HEK293 (cell line): ENCODE results near the gene P4HA1.
A peak's percentile ranks its signal among the peaks of the same experiment; 100 is the strongest.

Source experiments
- BCL6B ChIP-seq: fragments of 450-650 bp; formaldehyde crosslinking; IDR thresholded peaks from 2 replicates; pipeline ENCODE4 v1.5.1; 2017; ENCODE audit warnings: missing biosample characterization, missing genetic modification characterization
- GLIS2 ChIP-seq: fragments of 450-650 bp; formaldehyde crosslinking; IDR thresholded peaks from 2 replicates; pipeline ENCODE4 v1.5.1; 2016; ENCODE audit warnings: missing biosample characterization, missing genetic modification characterization
- IKZF3 ChIP-seq: fragments of 450-650 bp; IDR thresholded peaks from 2 replicates; pipeline ENCODE4 v1.5.0; 2018; ENCODE audit warnings: missing biosample characterization, mild to moderate bottlenecking, missing genetic modification characterization, moderate library complexity
- KLF16 ChIP-seq: fragments of 450-650 bp; formaldehyde crosslinking; IDR thresholded peaks from 2 replicates; pipeline ENCODE4 v1.5.1; 2017; ENCODE audit warnings: missing biosample characterization, missing genetic modification characterization
- KLF9 ChIP-seq: fragments of 450-650 bp; formaldehyde crosslinking; IDR thresholded peaks from 2 replicates; pipeline ENCODE4 v1.5.1; 2016; ENCODE audit warnings: missing biosample characterization, missing genetic modification characterization, low read depth
- MYNN ChIP-seq: fragments of 450-650 bp; formaldehyde crosslinking; IDR thresholded peaks from 2 replicates; pipeline ENCODE4 v1.5.1; 2016; ENCODE audit warnings: missing biosample characterization, missing genetic modification characterization, borderline replicate concordance
- PRDM1 ChIP-seq: fragments of 450-650 bp; formaldehyde crosslinking; IDR thresholded peaks from 2 replicates; pipeline ENCODE4; 2016; ENCODE audit warnings: missing biosample characterization, missing genetic modification characterization
- PRDM10 ChIP-seq: fragments of 450-650 bp; formaldehyde crosslinking; IDR thresholded peaks from 2 replicates; pipeline ENCODE4 v1.5.1; 2016; ENCODE audit warnings: missing biosample characterization, missing genetic modification characterization
- REPIN1 ChIP-seq: fragments of 450-650 bp; formaldehyde crosslinking; IDR thresholded peaks from 2 replicates; pipeline ENCODE4 v1.5.1; 2017; ENCODE audit warnings: missing biosample characterization, missing genetic modification characterization, low read depth
- SETDB1 ChIP-seq: IDR thresholded peaks from one replicate; pipeline ENCODE4 v1.6.1; 2017; ENCODE audit warnings: mild to moderate bottlenecking, low read length, moderate library complexity, mixed read lengths; ENCODE audit not compliant: insufficient read length
- SP3 ChIP-seq: fragments of 450-650 bp; formaldehyde crosslinking; IDR thresholded peaks from 2 replicates; pipeline ENCODE4 v1.5.1; 2016; ENCODE audit warnings: missing biosample characterization, missing genetic modification characterization
- TRIM28 ChIP-seq: IDR thresholded peaks from 2 replicates; pipeline ENCODE4 v1.6.1; 2011; ENCODE audit warnings: low read length, control low read depth, borderline replicate concordance
- ZBTB17 ChIP-seq: fragments of 450-650 bp; formaldehyde crosslinking; IDR thresholded peaks from 2 replicates; pipeline ENCODE4 v1.5.1; 2016; ENCODE audit warnings: missing biosample characterization, missing genetic modification characterization
- ZEB2 ChIP-seq: fragments of 450-650 bp; formaldehyde crosslinking; IDR thresholded peaks from 2 replicates; pipeline ENCODE4 v1.5.1; 2016; ENCODE audit warnings: missing biosample characterization, missing genetic modification characterization
- ZFP3 ChIP-seq: fragments of 450-650 bp; formaldehyde crosslinking; IDR thresholded peaks from 2 replicates; pipeline ENCODE4 v1.5.1; 2016; ENCODE audit warnings: low read depth, missing biosample characterization, missing genetic modification characterization
- ZFP37 ChIP-seq: fragments of 450-650 bp; formaldehyde crosslinking; IDR thresholded peaks from 2 replicates; pipeline ENCODE4 v1.5.1; 2016; ENCODE audit warnings: missing biosample characterization, missing genetic modification characterization
- ZNF10 ChIP-seq: fragments of 450-650 bp; formaldehyde crosslinking; IDR thresholded peaks from 2 replicates; pipeline ENCODE4 v1.5.1; 2017; ENCODE audit warnings: missing biosample characterization, missing genetic modification characterization
- ZNF239 ChIP-seq: fragments of 450-650 bp; formaldehyde crosslinking; IDR thresholded peaks from 2 replicates; pipeline ENCODE4 v1.5.1; 2016; ENCODE audit warnings: missing biosample characterization, missing genetic modification characterization
- ZNF274 ChIP-seq, 2 experiments: fragments of 200-500 bp in 1 of 2; fragments of 450-650 bp in 1 of 2; sonication (Bioruptor generic) in 1 of 2; formaldehyde crosslinking in 1 of 2; IDR thresholded peaks; 2 replicates each; pipeline versions ENCODE4 v1.5.1 to v1.6.1; 2014 to 2016; ENCODE audit warnings: borderline replicate concordance in 1 of 2, inconsistent platforms in 1 of 2, low read length in 1 of 2, missing biosample characterization in 1 of 2, missing genetic modification characterization in 1 of 2
- ZNF335 ChIP-seq: fragments of 450-650 bp; formaldehyde crosslinking; conservative IDR thresholded peaks from 2 replicates; pipeline ENCODE4 v1.5.1; 2016; ENCODE audit warnings: missing biosample characterization, missing genetic modification characterization
- ZNF341 ChIP-seq: fragments of 450-650 bp; formaldehyde crosslinking; IDR thresholded peaks from 2 replicates; pipeline ENCODE4; 2016; ENCODE audit warnings: low read depth, missing biosample characterization, missing genetic modification characterization
- ZNF404 ChIP-seq: fragments of 450-650 bp; formaldehyde crosslinking; IDR thresholded peaks from 2 replicates; pipeline ENCODE4 v1.5.1; 2017; ENCODE audit warnings: missing biosample characterization, missing genetic modification characterization
- ZNF426 ChIP-seq: fragments of 450-650 bp; formaldehyde crosslinking; IDR thresholded peaks from 2 replicates; pipeline ENCODE4 v1.5.1; 2017; ENCODE audit warnings: missing biosample characterization, missing genetic modification characterization, mild to moderate bottlenecking, inconsistent platforms, moderate library complexity
- ZNF529 ChIP-seq: fragments of 450-650 bp; formaldehyde crosslinking; IDR thresholded peaks from 2 replicates; pipeline ENCODE4 v1.5.1; 2017; ENCODE audit warnings: missing genetic modification characterization, missing biosample characterization; ENCODE audit not compliant: insufficient replicate concordance
- ZNF530 ChIP-seq: fragments of 450-650 bp; formaldehyde crosslinking; IDR thresholded peaks from 2 replicates; pipeline ENCODE4 v1.5.1; 2016; ENCODE audit warnings: low read depth, missing biosample characterization, missing genetic modification characterization
- ZNF600 ChIP-seq: fragments of 450-650 bp; formaldehyde crosslinking; IDR thresholded peaks from 2 replicates; pipeline ENCODE4 v1.5.1; 2016; ENCODE audit warnings: missing biosample characterization, missing genetic modification characterization
- ZNF610 ChIP-seq: fragments of 450-650 bp; formaldehyde crosslinking; IDR thresholded peaks from 2 replicates; pipeline ENCODE4 v1.5.1; 2016; ENCODE audit warnings: missing biosample characterization, missing genetic modification characterization, borderline replicate concordance
- ZNF626 ChIP-seq: fragments of 450-650 bp; sonication (Bioruptor Pico); formaldehyde crosslinking; IDR thresholded peaks from 2 replicates; pipeline ENCODE4 v1.5.1; 2018; ENCODE audit warnings: missing biosample characterization, missing genetic modification characterization, inconsistent platforms
- ZNF654 ChIP-seq: fragments of 450-650 bp; formaldehyde crosslinking; IDR thresholded peaks from 2 replicates; pipeline ENCODE4 v1.5.1; 2016; ENCODE audit warnings: low read depth, missing biosample characterization, missing genetic modification characterization
- ZNF658 ChIP-seq: fragments of 450-650 bp; formaldehyde crosslinking; IDR thresholded peaks from 2 replicates; pipeline ENCODE4; 2016; ENCODE audit warnings: missing biosample characterization, missing genetic modification characterization
- TF ChIP-seq, protein P1 (sequence below): fragments of 450-650 bp; formaldehyde crosslinking; IDR thresholded peaks from 2 replicates; pipeline ENCODE4 v1.5.1; 2016; ENCODE audit warnings: missing biosample characterization, missing genetic modification characterization
- TF ChIP-seq, protein P2 (sequence below): fragments of 450-650 bp; formaldehyde crosslinking; IDR thresholded peaks from 2 replicates; pipeline ENCODE4 v1.5.1; 2016; ENCODE audit warnings: missing biosample characterization, missing genetic modification characterization

The P4HA1 gene

GRCh38 chr10:73095481-73096021 lies 1.1 kb downstream of the P4HA1 start (continued):
- TF ChIP-seq PRDM10 (peak; percentile 10; the same call in 1 of the 2 replicates), ZNF426 (no peak), ZNF529 (tag by site-specific recombination) (no peak), ZFP37 (tag by site-specific recombination) (no peak), ZNF341 (tag by site-specific recombination) (peak; percentile 15; the same call in 1 of the 2 replicates), ZNF658 (no peak), ZEB2 (tag by site-specific recombination) (0 out of 2 replicates have a peak, but pooled peaks have one; percentile 19), MYNN (tag by site-specific recombination) (no peak), IKZF3 (tag by site-specific recombination) (0 out of 2 replicates have a peak, but pooled peaks have one; percentile 15), SP3 (tag by site-specific recombination) (no peak), ZNF10 (no peak), ZFP3 (no peak), GLIS2 (tag by site-specific recombination) (no peak), TRIM28 (no peak), ZNF239 (tag by site-specific recombination) (no peak), ZNF404 (tag by site-specific recombination) (no peak), REPIN1 (tag by site-specific recombination) (no peak), ZNF274 (IDR thresholded peaks at IDR 0.05; ENCODE audit: low read length) (no peak), ZNF274 (tag by site-specific recombination; IDR thresholded peaks at IDR 0.05; ENCODE audit: borderline replicate concordance) (no peak), SETDB1 (no peak), ZNF600 (tag by site-specific recombination) (no peak; the same call in 1 of the 2 replicates), ZNF654 (tag by site-specific recombination) (0 out of 2 replicates have a peak, but pooled peaks have one; percentile 6), ZNF626 (tag by site-specific recombination) (no peak), ZNF530 (no peak), ZNF610 (tag by site-specific recombination) (0 out of 2 replicates have a peak, but pooled peaks have one; percentile 25), KLF9 (tag by site-specific recombination) (no peak), ZBTB17 (tag by site-specific recombination) (peak; percentile 80), BCL6B (tag by site-specific recombination) (peak; percentile 25; the same call in 1 of the 2 replicates), PRDM1 (tag by site-specific recombination) (peak; percentile 92), KLF16 (tag by site-specific recombination) (no peak), ZNF335 (no peak; the same call in 1 of the 2 replicates)
- TF ChIP-seq, protein P1, sequence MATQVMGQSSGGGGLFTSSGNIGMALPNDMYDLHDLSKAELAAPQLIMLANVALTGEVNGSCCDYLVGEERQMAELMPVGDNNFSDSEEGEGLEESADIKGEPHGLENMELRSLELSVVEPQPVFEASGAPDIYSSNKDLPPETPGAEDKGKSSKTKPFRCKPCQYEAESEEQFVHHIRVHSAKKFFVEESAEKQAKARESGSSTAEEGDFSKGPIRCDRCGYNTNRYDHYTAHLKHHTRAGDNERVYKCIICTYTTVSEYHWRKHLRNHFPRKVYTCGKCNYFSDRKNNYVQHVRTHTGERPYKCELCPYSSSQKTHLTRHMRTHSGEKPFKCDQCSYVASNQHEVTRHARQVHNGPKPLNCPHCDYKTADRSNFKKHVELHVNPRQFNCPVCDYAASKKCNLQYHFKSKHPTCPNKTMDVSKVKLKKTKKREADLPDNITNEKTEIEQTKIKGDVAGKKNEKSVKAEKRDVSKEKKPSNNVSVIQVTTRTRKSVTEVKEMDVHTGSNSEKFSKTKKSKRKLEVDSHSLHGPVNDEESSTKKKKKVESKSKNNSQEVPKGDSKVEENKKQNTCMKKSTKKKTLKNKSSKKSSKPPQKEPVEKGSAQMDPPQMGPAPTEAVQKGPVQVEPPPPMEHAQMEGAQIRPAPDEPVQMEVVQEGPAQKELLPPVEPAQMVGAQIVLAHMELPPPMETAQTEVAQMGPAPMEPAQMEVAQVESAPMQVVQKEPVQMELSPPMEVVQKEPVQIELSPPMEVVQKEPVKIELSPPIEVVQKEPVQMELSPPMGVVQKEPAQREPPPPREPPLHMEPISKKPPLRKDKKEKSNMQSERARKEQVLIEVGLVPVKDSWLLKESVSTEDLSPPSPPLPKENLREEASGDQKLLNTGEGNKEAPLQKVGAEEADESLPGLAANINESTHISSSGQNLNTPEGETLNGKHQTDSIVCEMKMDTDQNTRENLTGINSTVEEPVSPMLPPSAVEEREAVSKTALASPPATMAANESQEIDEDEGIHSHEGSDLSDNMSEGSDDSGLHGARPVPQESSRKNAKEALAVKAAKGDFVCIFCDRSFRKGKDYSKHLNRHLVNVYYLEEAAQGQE (tag by site-specific recombination), result no peak
- TF ChIP-seq, protein P2, sequence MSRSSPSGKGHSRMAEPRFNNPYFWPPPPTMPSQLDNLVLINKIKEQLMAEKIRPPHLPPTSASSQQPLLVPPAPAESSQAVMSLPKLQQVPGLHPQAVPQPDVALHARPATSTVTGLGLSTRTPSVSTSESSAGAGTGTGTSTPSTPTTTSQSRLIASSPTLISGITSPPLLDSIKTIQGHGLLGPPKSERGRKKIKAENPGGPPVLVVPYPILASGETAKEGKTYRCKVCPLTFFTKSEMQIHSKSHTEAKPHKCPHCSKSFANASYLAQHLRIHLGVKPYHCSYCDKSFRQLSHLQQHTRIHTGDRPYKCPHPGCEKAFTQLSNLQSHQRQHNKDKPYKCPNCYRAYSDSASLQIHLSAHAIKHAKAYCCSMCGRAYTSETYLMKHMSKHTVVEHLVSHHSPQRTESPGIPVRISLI (tag by site-specific recombination), result 0 out of 2 replicates have a peak, but pooled peaks have one; percentile 66
